K562 (cell line): ENCODE data around the gene KCNN3. TPM values are rescaled to one million over a fixed set of nuclear protein-coding genes. Genes with fewer than 3 reads are reported as not detected.

Experiments
- ATAC-seq: fragments of 200-7000 bp; cut with Tn5 transposase; 3 replicates; pipeline ENCODE4 v1.9.1; 2020; ENCODE audit warnings: moderate library complexity
- BruUV-seq: library from RNA; stranded (reverse); fragments of 400-500 nt; replicated peaks from 2 replicates; lab custom pipeline; 2021; lab: Mats Ljungman, UMichigan
- CTCF ChIA-PET: fragments of 300-600 bp; formaldehyde crosslinking; extraction: SDS; loops from one replicate; lab custom pipeline; 2021; ENCODE audit warnings: low intra/inter-chr PET ratio; lab: Yijun Ruan, JAX
- POLR2A ChIA-PET: fragments of 300-600, 350-650 bp; sonication (Branson Sonifier 250); formaldehyde crosslinking; extraction: SDS; loops from one replicate; lab custom pipeline; 2021; ENCODE audit warnings: antibody characterized with exemption, inconsistent platforms; lab: Yijun Ruan, JAX
- DNase-seq, 4 experiments: peaks; one replicate each; pipeline versions ENCODE4 v3.0.0 to v3.0.0-alpha.2; 2011 to 2018; ENCODE audit warnings: low spot score in 3 of 4, mixed read lengths in 3 of 4; ENCODE audit errors: extremely low read depth in 1 of 4
- FAIRE-seq: peaks from 2 replicates; lab custom pipeline; 2011; peaks lifted over from hg19 to GRCh38; lab: Jason Lieb, UNC
- H2AFZ ChIP-seq: 2 replicates; pipeline ENCODE4 v1.6.0; 2011; ENCODE audit warnings: low read depth, low read length, control low read depth, inconsistent platforms
- H3K27ac ChIP-seq: fragments of 200-600 bp; 3 replicates; pipeline ENCODE4 v1.8.0; 2011; ENCODE audit warnings: low read depth, mild to moderate bottlenecking, control low read depth, inconsistent platforms, low read length, moderate library complexity, mixed read lengths; ENCODE audit errors: extremely low read depth
- H3K27me3 ChIP-seq, 2 experiments: fragments of 300-600 bp in 1 of 2; 2 replicates in 1 of 2; 3 replicates in 1 of 2; pipeline versions ENCODE4 v1.6.0 to v1.8.0; 2011; ENCODE audit warnings: inconsistent platforms in 2 of 2, low read length in 2 of 2, mild to moderate bottlenecking in 1 of 2, mixed read lengths in 1 of 2, moderate library complexity in 1 of 2; ENCODE audit not compliant: control insufficient read depth in 2 of 2, insufficient read depth in 2 of 2
- H3K36me3 ChIP-seq: fragments of 300-600 bp; 3 replicates; pipeline ENCODE4 v1.8.0; 2011; ENCODE audit warnings: mild to moderate bottlenecking, low read length, inconsistent platforms; ENCODE audit not compliant: control insufficient read depth, insufficient read depth
- H3K4me1 ChIP-seq, 2 experiments: fragments of 200-600 bp in 1 of 2; replicated peaks in 1 of 2; 2 replicates in 1 of 2; 3 replicates in 1 of 2; pipeline versions ENCODE4 v1.5.1 to v1.8.0; 2011; ENCODE audit warnings: inconsistent platforms in 2 of 2, low read length in 2 of 2, mild to moderate bottlenecking in 1 of 2, mixed read lengths in 1 of 2, moderate library complexity in 1 of 2; ENCODE audit not compliant: control insufficient read depth in 2 of 2, insufficient read depth in 2 of 2
- H3K4me2 ChIP-seq: 2 replicates; pipeline ENCODE4 v1.6.1; 2011; ENCODE audit warnings: low read length, control low read depth, inconsistent platforms, mixed read lengths; ENCODE audit not compliant: insufficient read depth
- H3K4me3 ChIP-seq: fragments of 200-600 bp; sonication (generic), shearing (Covaris generic); 2 replicates; pipeline ENCODE4 v1.5.1; 2016; ENCODE audit warnings: control low read depth, inconsistent platforms
- H3K79me2 ChIP-seq: fragments of 200-600 bp; 3 replicates; pipeline ENCODE4 v1.8.0; 2011; ENCODE audit warnings: low read length, inconsistent platforms; ENCODE audit not compliant: control insufficient read depth, insufficient read depth
- H3K9ac ChIP-seq, 2 experiments: 2 replicates each; pipeline versions ENCODE4 v1.6.0 to v1.6.1; 2011; ENCODE audit warnings: low read depth in 2 of 2, low read length in 2 of 2, control low read depth in 1 of 2, inconsistent platforms in 1 of 2, mild to moderate bottlenecking in 1 of 2, mixed read lengths in 1 of 2; ENCODE audit not compliant: insufficient read depth in 1 of 2
- H3K9me1 ChIP-seq: one replicate; pipeline ENCODE4 v1.6.0; 2011; ENCODE audit warnings: inconsistent platforms, mild to moderate bottlenecking, low read length, moderate library complexity; ENCODE audit not compliant: control insufficient read depth, insufficient read depth
- H3K9me3 ChIP-seq: replicated peaks from 2 replicates; pipeline ENCODE4 v1.5.1; 2011; ENCODE audit warnings: low read depth, low read length, inconsistent platforms; ENCODE audit not compliant: control insufficient read depth, insufficient read depth
- H4K20me1 ChIP-seq: replicated peaks from 2 replicates; pipeline ENCODE4 v1.6.1; 2011; ENCODE audit warnings: low read length, inconsistent platforms, mixed read lengths; ENCODE audit not compliant: control insufficient read depth, insufficient read depth
- NFATC3 ChIP-seq: fragments of 450-650 bp; IDR thresholded peaks from 2 replicates; pipeline ENCODE4 v1.6.1; 2017; ENCODE audit warnings: mild to moderate bottlenecking
- PCBP1 ChIP-seq: fragments of 200-400 bp; formaldehyde crosslinking; IDR thresholded peaks from 2 replicates; pipeline ENCODE4 v1.6.1; 2018; ENCODE audit warnings: mild to moderate bottlenecking, low read depth, low read length; ENCODE audit not compliant: poor library complexity, severe bottlenecking
- RFX1 ChIP-seq: fragments of 450-650 bp; IDR thresholded peaks from 2 replicates; pipeline ENCODE4 v1.6.1; 2016; ENCODE audit warnings: mild to moderate bottlenecking, moderate library complexity
- SETDB1 ChIP-seq: IDR thresholded peaks from one replicate; pipeline ENCODE4 v1.6.1; 2012; ENCODE audit warnings: low read length, control low read depth, inconsistent platforms
- SRSF3 ChIP-seq: fragments of 200-400 bp; formaldehyde crosslinking; IDR thresholded peaks from 2 replicates; pipeline ENCODE4 v1.6.1; 2016; ENCODE audit warnings: mild to moderate bottlenecking, low read length, moderate library complexity; ENCODE audit not compliant: insufficient read depth
- WGBS: fragments of 100-300 bp; shearing (Covaris generic); methylation state at CpG from one replicate; pipeline ENCODE4 v1.1.6; 2016; ENCODE audit warnings: low coverage, mixed read lengths; ENCODE audit not compliant: insufficient coverage; ENCODE audit errors: missing lambda C conversion rate; 5-methylcytosine and 5-hydroxymethylcytosine counted together
- in situ Hi-C: fragments of 300-500 bp; cut with MboI; formaldehyde crosslinking; loops from 4 replicates; pipeline ENCODE4 v1.15.0; 2018; ENCODE audit warnings: inconsistent platforms, mixed read lengths
- intact Hi-C: fragments of 100-400 bp; cut with micrococcal nuclease; formaldehyde crosslinking; loops from 2 replicates; pipeline ENCODE4 v1.14.2; 2022
- polyA plus RNA-seq, 8 experiments: library from polyadenylated mRNA; depleted of rRNA in 4 of 8; stranded (reverse) in 5 of 8; unstranded in 3 of 8; fragments of >200 nt; fragmentation: Nextera tagmentation in 2 of 8; fragmentation: Illumina TruSeq in 1 of 8; extraction: Ambion mirVana in 2 of 8; extraction: Trizol in 1 of 8; gene quantifications; 2 replicates each; pipeline versions ENCODE4 v1.2.1 to v1.2.3, GENCODE V29; 2011 to 2014; ENCODE audit warnings: inconsistent platforms in 1 of 8, missing spikeins in 1 of 8
- total RNA-seq, 7 experiments: library from RNA; depleted of rRNA in 6 of 7; stranded (reverse); fragments of >200 nt in 6 of 7; fragmentation: Illumina TruSeq in 2 of 7; extraction: Trizol in 2 of 7; gene quantifications; 2 replicates each; pipeline versions ENCODE4 v1.2.1 to v1.2.3, GENCODE V29; 2011 to 2021; ENCODE audit warnings: low replicate concordance in 1 of 7
- TF ChIP-seq, protein P1 (sequence below): fragments of 250-450 bp; sonication (Bioruptor Pico); IDR thresholded peaks from 2 replicates; pipeline ENCODE4 v1.9.0; 2021; ENCODE audit warnings: mild to moderate bottlenecking, inconsistent platforms
- TF ChIP-seq, protein P2 (sequence below), 2 experiments: fragments of 450-650 bp in 1 of 2; sonication (generic) in 1 of 2; formaldehyde crosslinking; conservative IDR thresholded peaks; 2 replicates each; pipeline versions ENCODE4 v1.4.0 to v1.8.1; 2020 to 2022; ENCODE audit warnings: mild to moderate bottlenecking in 1 of 2, missing genetic modification reagents in 1 of 2
- TF ChIP-seq, protein P3 (sequence below): fragments of 450-650 bp; IDR thresholded peaks from 2 replicates; pipeline ENCODE4 v1.6.1; 2016; ENCODE audit warnings: missing biosample characterization, missing genetic modification characterization

KCNN3 gene
- total and polyA plus RNA-seq, 9 of the 15 experiments (the other 6 are each of a cell fraction or from before 2014, with no cell fraction given) = 0.02 to 0.03 TPM; not detected in 7

DNA sequence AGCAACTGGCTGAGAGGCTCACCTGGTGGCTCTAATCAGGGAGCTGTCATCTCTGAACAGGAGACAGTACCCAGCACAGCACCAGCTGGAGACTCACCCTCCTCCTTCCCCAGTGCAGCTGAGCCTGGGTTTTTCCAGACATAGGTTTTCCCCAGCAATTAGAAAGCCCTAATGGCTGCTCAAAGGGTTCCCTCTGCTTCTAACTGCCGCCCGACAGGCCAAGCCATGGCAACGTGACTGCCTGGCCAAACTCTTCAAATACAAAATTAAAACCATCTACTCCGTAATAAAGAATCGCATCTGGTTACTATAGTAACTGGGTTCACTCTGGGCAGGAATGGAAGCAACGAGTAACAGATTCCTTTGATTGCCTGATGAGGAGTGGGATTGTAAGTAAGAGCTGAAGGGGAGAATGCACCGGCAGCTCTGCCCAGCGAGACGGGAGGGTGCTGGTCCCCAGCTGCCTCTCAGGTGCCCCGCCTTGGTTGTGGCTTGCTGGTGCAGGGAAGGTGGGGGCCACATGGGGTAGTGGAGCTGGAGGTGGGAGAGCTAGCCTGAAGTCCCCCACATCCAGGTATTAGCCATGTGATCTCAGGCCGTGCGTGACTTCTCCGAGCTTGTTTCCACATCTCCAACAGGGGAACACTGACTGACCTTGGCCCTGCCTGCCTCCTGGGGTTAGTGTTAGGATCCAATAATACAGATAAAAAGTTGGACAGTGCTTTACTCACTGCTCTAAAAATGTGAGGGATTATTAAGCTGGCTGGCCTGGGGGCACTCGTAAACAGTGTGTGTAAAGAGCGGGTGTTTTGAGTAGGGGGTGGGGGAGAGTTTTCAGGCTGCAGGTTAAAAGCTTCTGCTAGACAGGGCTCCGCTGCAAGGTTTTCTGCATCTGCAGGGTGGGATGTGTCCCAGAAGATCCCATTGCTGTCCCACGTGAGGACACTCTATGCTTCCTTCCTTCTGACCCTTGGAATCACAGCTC is 94.2 kb downstream of the KCNN3 start:
- ATAC-seq = no peak
- BruUV-seq = no TSS peak
- no peaks in the 10 kb centered on the region for H4K20me1 ChIP-seq

DNA sequence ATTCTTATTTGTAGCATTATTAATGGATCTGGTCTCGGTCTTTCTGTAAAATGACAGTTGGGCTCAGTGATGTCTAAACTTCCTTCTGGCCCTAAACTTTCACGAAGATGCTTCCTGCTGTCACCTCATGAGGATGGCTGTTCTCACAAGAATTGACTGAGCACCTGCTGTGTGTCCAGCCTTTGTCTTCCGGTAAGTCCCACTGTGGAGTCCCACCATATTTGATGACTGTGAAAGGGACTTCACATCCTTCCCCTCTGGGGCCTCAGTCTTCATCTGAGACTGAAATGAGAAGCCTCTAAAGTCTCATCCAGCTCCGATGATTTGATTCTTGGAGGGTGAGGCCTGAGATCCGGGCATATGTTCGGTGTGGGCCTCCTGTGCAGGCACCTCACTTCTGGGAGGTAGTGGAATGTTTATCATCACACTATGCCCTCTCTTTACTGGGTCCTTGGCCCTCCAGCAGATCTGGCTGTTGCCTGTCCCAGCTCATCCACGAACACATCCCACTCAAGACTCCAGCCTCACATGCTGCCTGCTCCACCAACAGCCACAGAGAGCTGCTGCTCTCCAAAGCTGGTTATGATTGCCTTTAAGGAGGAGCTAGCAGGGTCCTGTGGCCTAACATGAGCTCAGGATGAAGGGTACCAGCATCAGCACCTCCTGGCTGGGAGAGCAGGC is 95.8 kb downstream of the KCNN3 start:
- Histone ChIP-seq H3K9ac (no peak overlapping the region), H3K4me1 (peaks cover 0 to 4% of the 10 kb centered on the region in 2 experiments; a peak in 1 of 5 replicates), H2AFZ (no peak overlapping the region), H4K20me1 (no peaks in the 10 kb centered on the region), H3K27me3 (peaks cover 39 to 78% of the 10 kb centered on the region in 2 experiments), H3K9me3 (no peaks in the 10 kb centered on the region), H3K27ac (no peak overlapping the region), H3K79me2 (no peaks in the 10 kb centered on the region), H3K36me3 (no peaks in the 10 kb centered on the region), H3K4me2 (no peak overlapping the region), H3K9me1 (no peaks in the 10 kb centered on the region), H3K4me3 (no peak overlapping the region)
- 1% methylated on average over 7 of the region's 7 CpGs for WGBS
- intact Hi-C loops (loop anchor here (5.0 kb wide), 2 partner anchors 103 to 163 kb away; partner anchors contain the start of gene PMVK), in situ Hi-C loops (no loop called here)
- POLR2A ChIA-PET = interaction anchor here (0.6 kb wide), 1 partner anchor 47 kb away, joined by 3 read pairs; no protein-coding TSS in a partner anchor
- BruUV-seq = no TSS peak
- DNase-seq = no peak
- no peak for FAIRE-seq
- ATAC-seq = no peak
- CTCF ChIA-PET = no interaction called here
- TF ChIP-seq PCBP1 (no peak), SRSF3 (no peak), NFATC3 (no peak)
- TF ChIP-seq, protein P1, sequence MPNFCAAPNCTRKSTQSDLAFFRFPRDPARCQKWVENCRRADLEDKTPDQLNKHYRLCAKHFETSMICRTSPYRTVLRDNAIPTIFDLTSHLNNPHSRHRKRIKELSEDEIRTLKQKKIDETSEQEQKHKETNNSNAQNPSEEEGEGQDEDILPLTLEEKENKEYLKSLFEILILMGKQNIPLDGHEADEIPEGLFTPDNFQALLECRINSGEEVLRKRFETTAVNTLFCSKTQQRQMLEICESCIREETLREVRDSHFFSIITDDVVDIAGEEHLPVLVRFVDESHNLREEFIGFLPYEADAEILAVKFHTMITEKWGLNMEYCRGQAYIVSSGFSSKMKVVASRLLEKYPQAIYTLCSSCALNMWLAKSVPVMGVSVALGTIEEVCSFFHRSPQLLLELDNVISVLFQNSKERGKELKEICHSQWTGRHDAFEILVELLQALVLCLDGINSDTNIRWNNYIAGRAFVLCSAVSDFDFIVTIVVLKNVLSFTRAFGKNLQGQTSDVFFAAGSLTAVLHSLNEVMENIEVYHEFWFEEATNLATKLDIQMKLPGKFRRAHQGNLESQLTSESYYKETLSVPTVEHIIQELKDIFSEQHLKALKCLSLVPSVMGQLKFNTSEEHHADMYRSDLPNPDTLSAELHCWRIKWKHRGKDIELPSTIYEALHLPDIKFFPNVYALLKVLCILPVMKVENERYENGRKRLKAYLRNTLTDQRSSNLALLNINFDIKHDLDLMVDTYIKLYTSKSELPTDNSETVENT (CRISPR knock-in tag) = no peak
- TF ChIP-seq, protein P2, sequence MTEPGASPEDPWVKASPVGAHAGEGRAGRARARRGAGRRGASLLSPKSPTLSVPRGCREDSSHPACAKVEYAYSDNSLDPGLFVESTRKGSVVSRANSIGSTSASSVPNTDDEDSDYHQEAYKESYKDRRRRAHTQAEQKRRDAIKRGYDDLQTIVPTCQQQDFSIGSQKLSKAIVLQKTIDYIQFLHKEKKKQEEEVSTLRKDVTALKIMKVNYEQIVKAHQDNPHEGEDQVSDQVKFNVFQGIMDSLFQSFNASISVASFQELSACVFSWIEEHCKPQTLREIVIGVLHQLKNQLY (CRISPR knock-in tag; conservative IDR thresholded peaks at IDR 0.05) = no peak
- TF ChIP-seq, protein P3, sequence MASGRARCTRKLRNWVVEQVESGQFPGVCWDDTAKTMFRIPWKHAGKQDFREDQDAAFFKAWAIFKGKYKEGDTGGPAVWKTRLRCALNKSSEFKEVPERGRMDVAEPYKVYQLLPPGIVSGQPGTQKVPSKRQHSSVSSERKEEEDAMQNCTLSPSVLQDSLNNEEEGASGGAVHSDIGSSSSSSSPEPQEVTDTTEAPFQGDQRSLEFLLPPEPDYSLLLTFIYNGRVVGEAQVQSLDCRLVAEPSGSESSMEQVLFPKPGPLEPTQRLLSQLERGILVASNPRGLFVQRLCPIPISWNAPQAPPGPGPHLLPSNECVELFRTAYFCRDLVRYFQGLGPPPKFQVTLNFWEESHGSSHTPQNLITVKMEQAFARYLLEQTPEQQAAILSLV = no peak

More for the DNA sequence above, 94.2 kb downstream of the KCNN3 start:
- FAIRE-seq = no peak
- H3K36me3 ChIP-seq = no peaks in the 10 kb centered on the region
- ChIA-PET POLR2A (interaction anchor here (0.7 to 1.1 kb wide), 3 partner anchors 15 to 86 kb away, joined by 3 read pairs; no protein-coding TSS in a partner anchor), CTCF (no interaction called here)
- no peak overlapping the region for H2AFZ ChIP-seq
- no peak overlapping the region for H3K4me3 ChIP-seq
- TF ChIP-seq SETDB1 (no peak), RFX1 (peak; percentile 42)
- H3K9ac ChIP-seq = no peak overlapping the region
- no peak overlapping the region for H3K27ac ChIP-seq
- no peak overlapping the region for H3K4me2 ChIP-seq
- peaks cover 0 to 4% of the 10 kb centered on the region in 2 experiments; a peak in 1 of 5 replicates for H3K4me1 ChIP-seq
- no peak for DNase-seq
- no peaks in the 10 kb centered on the region for H3K9me1 ChIP-seq
- H3K79me2 ChIP-seq = no peaks in the 10 kb centered on the region
- WGBS = under 1% methylated on average over 17 of the region's 17 CpGs
- in situ Hi-C loops = no loop called here
- intact Hi-C loops = no loop called here
- no peaks in the 10 kb centered on the region for H3K9me3 ChIP-seq
- H3K27me3 ChIP-seq = peaks cover 44 to 81% of the 10 kb centered on the region in 2 experiments
